GM21390 (cell line): ENCODE measurements around the gene PRH2.

Experiments used
- ATAC-seq: cut with Tn5 transposase; IDR thresholded peaks from one replicate; pipeline ENCODE4 v1.9.1; 2021; ENCODE audit not compliant: unreplicated experiment

The PRH2 gene

DNA sequence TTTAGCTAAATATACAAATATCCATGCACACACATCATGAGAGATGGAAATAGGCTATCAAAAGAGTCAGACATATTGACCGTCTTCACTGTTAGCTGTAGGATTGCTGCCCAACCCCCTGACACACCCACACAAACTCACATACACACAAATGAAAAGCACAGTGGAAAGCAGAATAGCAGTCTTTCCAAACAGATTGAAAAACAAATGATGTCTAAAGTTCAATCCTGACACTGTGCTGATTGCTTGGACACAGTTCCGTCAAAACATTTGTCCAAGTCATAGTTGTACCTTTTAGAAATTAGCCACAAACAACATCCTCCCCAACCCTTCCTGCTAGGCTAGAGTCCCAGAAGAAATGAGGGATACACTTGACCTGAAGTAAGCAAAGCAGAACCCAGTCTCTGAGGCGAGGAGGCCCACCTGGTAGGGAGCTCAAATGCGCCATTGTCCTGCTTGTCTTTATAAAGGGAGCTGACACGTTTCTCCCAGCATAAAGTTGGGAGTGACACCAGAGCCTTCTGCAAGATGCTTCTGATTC lies at the start of gene PRH2:
TSS of gene PRH2 (plus strand) at position 491 of the 541 bp plus-strand sequence. CDS start at position 529, 38 bp downstream.
- ATAC-seq, result no peak

DNA sequence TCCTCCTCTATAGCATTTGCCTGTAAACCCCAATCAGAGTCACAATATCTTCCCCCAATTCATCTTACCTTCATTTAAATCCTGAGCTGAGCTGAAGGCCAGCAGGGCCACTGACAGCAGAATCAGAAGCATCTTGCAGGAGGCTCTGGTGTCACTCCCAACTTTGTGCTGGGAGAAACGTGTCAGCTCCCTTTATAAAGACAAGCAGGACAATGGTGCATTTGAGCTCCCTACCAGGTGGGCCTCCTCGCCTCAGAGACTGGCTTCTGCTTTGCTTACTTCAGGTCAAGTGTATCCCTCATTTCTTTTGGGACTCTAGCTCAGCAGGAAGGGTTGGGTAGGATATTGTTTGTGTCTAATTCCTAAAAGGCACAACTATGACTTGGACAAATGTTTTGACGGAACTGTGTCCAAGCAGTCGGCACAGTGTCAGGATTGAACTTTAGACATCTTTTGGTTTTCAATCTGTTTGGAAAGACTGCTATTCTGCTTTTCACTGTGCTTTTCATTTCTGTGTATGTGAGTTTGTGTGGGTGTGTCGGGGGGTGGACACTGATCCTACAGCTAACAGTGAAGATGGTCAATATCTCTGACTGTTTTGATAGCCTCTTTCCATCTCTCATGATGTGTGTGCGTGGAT lies 44.8 kb upstream of the PRH2 start, which contains the start of gene PRH1:
TSS of gene PRH1 (minus strand) at position 170 of the 640 bp plus-strand sequence. CDS start at position 132, 38 bp downstream.
- ATAC-seq, result no peak

DNA sequence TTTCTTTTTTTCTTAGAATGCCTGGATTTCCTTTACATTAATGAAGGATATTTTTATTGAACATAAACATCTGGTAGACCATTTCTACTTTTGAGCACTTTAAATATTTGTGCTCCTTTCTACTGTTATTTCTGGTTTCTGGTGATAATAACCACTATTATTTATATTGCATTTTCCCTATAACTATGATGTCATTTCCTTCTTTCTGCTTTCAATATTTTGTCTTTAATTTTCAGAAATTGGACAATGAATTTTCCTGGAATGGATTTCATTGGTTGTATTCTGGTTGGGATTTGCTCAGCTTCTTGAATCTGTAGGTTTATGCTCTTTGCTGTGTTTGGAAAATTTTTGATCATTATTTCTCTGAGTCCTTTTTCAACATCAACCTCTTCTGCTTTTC lies 39.8 kb upstream of the PRH2 start:
- no peak for ATAC-seq

DNA sequence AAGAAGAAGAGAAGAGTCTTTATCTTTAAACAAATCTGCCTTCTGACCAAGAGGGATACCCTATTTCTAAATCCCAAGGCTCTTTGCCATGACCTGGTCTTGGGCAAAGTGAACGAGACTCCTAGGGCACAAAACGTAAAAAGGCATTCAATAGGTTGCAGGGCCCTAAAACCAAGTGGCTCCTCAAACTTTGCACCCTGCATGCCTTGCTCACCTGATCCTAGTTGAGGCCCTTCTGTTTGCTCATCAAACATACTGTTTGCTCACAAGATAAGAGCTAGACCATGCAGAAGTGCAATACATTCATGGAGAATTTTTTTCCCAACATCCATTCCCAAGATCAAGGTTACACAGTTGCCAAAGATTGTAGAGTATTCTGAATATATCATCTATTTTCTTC lies 37.1 kb upstream of the PRH2 start:
- no peak for ATAC-seq

DNA sequence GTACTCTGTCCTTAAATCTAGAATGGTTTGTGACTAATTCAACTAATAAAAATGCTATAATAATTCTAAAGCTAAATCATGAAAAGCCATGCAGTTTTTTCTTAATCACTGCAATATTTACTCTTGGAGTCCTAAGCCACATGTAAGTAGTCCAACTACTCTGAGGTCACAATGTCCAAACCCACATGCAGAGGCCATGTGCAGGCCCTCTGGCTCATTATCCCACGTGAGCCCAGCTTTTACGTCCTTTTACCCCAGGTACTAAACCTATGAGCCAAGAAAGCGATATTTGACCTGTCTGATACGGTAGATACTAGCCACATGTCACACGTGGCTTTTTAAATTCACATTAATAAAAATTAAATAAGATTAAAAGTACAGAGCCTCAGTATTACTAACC lies 32.2 kb upstream of the PRH2 start:
- no peak for ATAC-seq

DNA sequence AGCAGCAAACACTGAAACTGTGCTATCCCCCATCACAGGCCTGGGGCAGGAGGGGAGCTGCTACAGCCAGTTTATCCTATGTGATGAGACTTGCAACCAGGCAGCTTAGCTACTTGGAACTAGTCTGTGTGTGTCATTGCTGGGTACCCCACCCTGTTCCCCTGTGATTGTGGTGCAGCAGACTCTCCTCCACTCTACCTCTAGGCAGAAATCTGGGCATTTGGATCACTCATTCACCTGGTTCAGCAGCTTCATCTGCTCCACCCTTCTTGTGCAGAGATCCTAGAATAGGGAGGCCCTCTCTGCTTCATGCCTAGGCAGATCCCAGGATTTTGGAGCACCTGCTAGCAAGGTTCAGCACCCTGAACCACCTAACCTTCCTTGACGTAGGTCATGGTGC lies 28.5 kb upstream of the PRH2 start:
- no peak for ATAC-seq

DNA sequence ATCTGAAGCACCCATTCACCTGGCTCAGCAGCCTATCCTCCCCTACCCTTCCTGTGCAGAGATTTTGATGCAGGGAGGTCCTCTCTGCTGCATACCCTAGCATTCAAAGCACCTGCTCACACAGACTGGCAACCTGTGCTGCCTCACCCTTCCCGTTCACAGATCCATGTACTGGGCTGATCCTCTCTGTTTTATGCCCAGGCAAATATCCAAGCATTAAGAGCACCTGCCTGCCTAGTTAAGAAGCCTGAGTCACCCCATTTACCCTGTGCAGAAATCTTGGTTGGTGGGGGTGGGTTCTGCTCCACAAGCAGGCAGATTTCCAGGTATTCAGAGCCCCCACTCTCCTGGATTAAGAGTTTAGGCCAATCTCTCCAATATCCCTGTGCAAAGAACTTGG lies 28.1 kb upstream of the PRH2 start:
- no peak for ATAC-seq

DNA sequence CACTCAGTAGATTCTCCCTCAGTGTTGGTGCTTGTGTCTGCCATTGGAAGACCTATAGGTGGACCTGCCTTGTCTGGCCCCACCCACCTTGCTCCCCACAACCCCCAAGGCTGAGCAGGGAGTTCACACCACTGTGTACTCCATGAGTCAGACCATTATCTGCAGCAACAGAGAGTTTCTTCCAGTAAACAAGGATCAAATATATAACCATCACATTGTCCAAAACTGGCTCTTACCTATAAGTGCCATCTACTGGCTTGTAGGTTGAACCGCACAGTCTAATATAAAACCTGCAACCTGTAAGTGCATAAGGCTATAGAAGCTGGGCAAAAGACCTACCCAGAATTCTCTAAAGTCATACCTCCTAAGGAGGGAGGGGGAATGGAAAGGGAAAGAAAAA lies 27.6 kb upstream of the PRH2 start:
- ATAC-seq, result no peak

DNA sequence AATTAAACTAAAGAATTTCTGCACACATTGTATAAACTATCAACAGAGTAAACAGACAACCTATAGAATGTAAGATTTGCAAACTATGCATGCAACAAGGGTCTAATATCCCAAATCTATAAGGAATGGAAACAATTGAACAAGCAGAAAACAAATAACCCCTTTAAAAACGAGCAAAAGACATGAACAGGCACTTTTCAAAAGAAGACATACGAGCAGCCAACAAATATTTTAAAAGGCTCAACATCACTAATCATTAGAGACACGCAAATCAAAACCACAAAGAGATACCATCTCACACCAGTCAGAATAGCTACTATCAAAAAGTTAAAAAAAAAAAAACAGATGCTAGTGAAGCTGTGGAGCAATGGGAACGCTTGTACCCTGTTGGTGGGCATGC lies 24.4 kb upstream of the PRH2 start:
- no peak for ATAC-seq

DNA sequence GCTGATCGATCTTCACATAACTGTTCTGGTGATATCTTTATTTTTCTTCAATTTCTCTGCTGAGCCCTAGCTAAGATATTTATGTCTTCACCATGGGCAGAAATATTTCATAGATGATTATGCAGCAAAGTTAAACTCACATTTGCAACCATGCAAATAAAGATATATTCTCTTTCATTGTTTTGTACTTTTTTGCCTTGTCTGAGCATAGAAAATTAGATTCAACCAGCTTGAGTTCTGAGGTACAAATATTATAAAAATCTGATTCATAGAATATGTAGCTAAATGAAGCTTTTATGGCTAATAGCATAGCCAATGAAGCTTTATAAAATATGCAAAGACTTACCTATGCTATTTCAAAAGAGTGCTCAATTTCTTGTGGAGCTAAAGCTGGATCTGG lies 19.6 kb upstream of the PRH2 start, which contains the start of gene TAS2R13:
TSS of gene TAS2R13 (minus strand) at position 101 of the 400 bp plus-strand sequence. CDS start 264 bp downstream, outside the sequence.
- ATAC-seq, result no peak

DNA sequence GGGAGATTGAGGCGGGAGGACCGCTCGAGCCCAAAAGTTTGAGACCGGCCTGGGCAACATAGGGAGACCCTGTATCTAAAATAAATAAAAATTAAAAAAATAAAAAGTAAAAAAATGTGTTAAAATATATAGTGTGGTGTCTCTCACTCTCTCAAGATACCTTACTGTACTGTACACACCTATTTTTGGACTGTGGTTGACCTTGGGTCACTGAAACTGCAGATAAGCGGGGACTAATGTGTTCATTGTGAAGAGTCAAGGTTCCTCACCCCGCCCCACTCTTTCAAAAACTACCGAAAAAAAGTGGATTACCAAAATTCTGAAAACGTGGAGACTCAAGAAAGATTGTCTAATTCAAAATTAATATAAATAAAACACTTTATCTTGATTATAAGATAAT lies 18.7 kb upstream of the PRH2 start:
- ATAC-seq, result no peak

DNA sequence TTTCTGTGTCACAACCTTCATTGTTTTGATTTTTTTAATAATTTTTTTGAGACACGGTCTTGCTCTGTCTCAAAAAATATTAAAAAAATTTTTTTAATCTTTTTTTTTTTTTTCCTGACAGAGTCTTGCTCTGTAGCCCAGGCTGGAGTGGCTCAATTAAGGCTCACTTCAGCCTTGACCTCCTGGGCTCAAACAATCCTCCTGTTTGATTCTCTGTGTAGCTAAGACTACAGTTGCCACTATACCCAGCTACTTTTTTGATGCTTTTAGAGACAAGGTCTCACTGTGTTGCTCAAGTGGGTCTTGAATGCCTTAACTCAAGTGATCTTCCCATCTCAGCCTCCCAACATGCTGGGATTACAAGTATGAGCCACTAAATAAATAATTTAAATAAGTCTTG lies 9.2 kb upstream of the PRH2 start:
- no peak for ATAC-seq

DNA sequence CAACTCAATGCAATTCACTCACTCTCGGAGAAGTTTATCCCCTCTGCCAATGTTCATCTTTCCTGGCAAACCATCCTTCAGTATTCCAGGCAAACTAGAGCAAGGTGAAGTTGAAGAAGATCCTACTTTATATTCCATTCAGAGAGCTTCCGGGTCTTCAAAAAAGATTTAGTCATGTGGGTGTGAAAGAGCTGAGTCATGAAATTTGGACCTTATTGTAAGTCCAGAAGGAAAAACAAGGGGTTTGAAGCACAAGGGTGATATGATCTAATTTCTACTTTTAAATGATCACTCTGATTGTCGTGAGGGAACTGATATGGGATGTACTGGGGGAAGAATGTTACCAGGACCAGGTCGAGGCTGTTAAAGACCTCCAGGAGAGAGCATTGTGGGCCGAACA lies 2.8 kb upstream of the PRH2 start:
- ATAC-seq, result no peak

DNA sequence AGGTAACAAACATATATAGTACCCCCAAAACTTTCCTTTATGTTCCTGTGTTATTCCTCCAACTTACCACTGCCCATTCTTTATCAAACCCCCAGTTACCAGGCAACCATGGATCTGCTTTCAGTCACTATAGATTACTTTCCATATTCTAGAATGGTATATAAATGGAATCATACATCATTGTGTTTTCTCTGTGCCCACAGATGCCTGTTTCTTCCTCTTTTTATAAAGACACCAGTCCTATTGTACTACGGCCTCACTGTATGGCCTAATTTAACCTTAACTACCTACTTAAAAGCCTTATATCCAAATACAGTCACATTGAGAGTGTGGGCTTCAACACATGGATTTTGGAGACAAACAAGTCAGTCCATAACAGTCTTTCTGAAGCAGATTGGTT lies 7.5 kb downstream of the PRH2 start:
- ATAC-seq, result no peak

DNA sequence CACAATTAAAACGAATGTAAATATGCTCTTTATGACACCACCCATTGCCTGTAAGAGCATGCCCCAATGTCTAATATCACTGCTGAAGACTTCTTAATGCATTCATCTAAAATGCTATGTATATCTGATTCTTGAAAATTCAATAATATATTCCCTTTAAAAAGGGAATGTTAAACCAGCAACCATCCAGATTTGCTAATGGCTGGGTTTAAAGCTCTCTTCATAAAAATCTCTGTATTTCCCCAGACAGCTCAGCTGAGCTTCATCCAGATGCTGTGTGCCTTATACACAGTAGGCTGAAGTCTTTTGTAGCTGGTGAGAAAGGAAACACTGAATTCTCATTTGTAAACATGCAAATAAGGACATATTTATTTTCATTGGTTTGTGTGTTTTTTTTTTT lies 10.1 kb downstream of the PRH2 start, which contains the start of gene TAS2R14:
TSS of gene TAS2R14 (minus strand) at position 101 of the 400 bp plus-strand sequence. CDS start at position 45, 56 bp downstream.
- ATAC-seq, result no peak

DNA sequence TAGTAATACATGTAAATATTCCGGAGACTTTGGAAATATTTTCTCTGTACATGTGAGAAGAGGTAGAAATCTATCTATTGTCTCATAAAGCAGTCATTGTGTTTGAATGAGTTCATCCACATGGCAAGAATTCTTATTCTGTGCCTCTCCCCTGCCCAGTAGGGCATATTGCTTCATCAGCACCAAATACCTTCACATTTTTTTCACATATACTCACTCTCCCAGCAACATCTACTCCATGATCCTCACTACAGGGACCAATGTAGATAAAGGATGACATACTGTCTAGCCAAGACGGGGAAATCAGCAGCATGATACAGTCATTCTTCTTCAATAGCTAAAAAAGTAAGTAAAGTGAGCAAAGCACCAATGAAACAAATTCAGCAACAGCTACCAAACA lies 11.4 kb downstream of the PRH2 start:
- ATAC-seq, result no peak

DNA sequence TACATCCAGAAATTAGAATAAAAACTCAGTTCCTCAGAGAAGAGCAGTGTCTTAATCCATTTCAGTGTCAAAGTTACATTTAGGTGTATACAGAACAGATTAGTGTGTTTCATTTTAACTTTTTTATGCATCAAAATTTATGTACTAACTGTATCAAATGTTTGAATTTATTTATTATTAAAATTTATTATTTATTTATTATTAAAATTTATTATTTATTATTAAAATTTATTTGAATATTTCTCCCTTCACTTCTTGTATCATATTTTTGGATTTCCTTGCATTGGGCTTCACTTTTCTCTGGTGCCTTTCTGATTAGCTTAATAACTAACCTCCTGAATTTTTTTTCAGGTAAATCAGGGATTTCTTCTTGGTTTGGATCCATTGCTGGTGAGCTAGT lies 12.3 kb downstream of the PRH2 start:
- no peak for ATAC-seq

DNA sequence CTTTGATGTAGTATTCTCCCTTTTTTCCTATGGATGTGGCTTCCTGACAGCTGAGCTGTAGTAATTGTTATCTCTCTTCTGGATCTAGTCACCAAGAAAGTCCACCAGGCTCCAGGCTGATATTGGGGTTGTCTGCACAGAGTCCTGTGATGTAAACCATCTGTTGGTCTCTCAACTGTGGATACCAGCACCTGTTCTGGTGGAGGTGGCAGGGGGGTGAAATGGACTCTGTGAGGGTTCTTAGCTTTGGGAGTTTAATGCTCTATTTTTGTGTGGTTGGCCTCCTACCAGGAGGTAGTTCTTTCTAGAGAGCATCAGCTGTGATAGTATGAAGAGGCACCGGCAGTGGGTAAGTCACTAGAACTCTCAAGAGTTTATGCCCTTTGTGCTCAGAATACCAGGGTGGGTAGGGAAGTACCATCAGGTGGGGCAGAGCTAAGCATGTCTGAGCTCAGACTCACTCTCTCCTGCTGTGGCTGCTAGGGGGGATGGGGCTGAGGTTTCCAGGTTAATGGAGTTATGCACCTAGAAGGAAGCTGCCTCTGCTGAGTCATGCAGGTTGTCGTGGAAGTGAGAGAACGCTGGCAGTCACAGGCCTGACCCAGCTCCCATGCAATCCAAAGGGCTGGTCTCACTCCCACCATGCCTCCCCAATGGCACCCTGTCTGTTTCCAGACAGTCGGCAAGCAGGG lies 13.0 kb downstream of the PRH2 start:
- ATAC-seq, result no peak

DNA sequence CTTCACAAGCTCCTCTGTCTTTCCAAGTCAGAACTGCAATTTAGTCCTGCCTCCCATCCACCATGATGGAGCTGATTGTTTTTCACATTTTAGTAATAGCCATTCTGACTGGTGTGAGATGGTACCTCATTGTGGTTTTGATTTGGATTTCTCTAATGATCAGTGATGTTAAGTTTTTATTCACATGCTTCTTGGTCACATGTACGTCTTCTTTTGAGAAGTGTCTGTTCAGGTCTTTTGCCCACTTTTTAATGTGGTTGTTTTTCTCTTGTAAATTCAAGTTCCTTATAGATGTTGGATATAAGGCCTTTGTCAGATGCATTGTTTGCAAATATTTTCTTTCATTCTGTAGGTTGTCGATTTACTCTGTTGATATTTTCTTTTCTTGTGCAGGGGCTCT lies 14.1 kb downstream of the PRH2 start:
- ATAC-seq, result no peak

DNA sequence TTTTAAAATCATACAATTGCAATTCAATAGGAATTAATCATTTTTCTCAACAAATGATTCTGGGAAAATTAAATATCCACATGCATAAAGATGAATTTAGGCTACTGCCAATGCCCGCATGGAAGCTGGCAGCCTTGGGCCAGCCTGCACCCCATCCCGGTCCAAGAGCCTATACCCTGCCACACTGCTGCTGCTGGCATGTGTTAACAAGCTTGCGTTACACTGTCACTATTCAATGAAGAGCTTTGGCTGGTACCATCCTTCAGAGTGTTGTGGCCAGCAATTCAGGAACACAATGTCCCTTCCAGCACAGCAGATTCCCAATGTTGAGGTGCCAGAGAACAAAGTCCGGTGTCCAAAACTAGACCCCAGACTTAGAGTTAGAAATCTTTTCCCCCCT lies 23.6 kb downstream of the PRH2 start:
- no peak for ATAC-seq

DNA sequence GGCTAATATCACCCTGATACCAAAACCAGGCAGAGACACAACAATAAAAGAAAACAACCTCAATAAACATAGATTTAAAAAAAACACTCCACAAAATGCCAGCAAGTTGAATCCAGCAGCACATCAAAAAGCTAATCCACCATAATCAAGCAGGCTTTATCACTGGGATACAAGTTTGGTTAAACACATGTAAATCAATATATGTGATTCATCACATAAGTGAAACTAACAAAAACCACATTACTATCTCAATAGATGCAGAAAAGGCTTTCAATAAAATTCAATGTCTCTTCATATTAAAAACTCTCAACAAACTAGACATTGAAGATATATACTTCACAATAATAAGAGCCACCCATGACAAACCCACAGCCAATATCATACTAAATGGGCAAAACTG lies 27.0 kb downstream of the PRH2 start:
- no peak for ATAC-seq

DNA sequence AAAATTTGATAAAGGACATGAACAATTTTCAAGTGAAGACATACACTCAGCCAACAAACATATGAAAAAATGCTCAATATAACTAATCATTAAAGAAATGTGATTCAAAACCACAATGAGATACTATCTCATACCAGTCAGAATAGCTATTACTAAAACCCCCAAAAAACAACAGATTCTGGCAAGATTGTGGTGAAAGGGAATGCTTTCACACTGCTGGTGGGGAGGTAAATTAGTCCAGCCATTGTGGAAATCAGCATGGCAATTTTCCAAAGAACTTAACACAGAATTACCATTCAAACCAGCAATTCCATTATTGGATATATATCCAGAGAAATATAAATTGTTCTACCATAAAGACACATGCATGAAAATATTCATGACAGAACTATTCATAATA lies 28.7 kb downstream of the PRH2 start:
- ATAC-seq, result no peak
